DOHH2 (cell line): Measurements from ENCODE around the gene KNL1.

ENCODE experiments used
- EZH2phosphoT487 ChIP-seq: fragments of 200-600 bp; sonication (generic); IDR thresholded peaks from 2 replicates; pipeline ENCODE4 v1.6.1; 2017; ENCODE audit warnings: borderline replicate concordance, mild to moderate bottlenecking, antibody characterized with exemption, low read length, moderate library complexity, mixed read lengths
- TF ChIP-seq, protein P1 (sequence below): fragments of 200-600 bp; sonication (generic); IDR thresholded peaks from one replicate; pipeline ENCODE4 v1.5.1; 2014; ENCODE audit warnings: antibody characterized with exemption, mild to moderate bottlenecking, low read depth, low read length; ENCODE audit not compliant: poor library complexity, severe bottlenecking

- TF ChIP-seq, protein P1, sequence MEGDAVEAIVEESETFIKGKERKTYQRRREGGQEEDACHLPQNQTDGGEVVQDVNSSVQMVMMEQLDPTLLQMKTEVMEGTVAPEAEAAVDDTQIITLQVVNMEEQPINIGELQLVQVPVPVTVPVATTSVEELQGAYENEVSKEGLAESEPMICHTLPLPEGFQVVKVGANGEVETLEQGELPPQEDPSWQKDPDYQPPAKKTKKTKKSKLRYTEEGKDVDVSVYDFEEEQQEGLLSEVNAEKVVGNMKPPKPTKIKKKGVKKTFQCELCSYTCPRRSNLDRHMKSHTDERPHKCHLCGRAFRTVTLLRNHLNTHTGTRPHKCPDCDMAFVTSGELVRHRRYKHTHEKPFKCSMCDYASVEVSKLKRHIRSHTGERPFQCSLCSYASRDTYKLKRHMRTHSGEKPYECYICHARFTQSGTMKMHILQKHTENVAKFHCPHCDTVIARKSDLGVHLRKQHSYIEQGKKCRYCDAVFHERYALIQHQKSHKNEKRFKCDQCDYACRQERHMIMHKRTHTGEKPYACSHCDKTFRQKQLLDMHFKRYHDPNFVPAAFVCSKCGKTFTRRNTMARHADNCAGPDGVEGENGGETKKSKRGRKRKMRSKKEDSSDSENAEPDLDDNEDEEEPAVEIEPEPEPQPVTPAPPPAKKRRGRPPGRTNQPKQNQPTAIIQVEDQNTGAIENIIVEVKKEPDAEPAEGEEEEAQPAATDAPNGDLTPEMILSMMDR: no peak
- TF ChIP-seq EZH2phosphoT487: no peak
Measured at GRCh38 chr15:40618023-40618422, 24.0 kb downstream of the KNL1 start.
